Renal cortex interstitium (tissue), 11 donors: ENCODE results near the gene IGFN1. TPM values are rescaled to one million over a fixed set of nuclear protein-coding genes. Genes with fewer than 3 reads are reported as not detected.

ENCODE experiments used
- DNase-seq, 11 donors: peaks; one replicate each; pipeline ENCODE4 v3.0.0-alpha.2; 2013; ENCODE audit warnings: low read depth in 9 of 11, low spot score in 4 of 11; ENCODE audit errors: extremely low read depth in 1 of 11
- polyA plus RNA-seq, 3 donors: library from polyadenylated mRNA; unstranded; fragments of 120-200 nt; gene quantifications; one replicate each; pipeline ENCODE4 v1.2.1, GENCODE V29; 2013; ENCODE audit not compliant: insufficient read length in 3 of 3

The IGFN1 gene
- polyA plus RNA-seq, 3 donors: 0.79 to 1.3 (median 1.0) TPM

GRCh38 chr1:201212461-201213055 lies 21.9 kb downstream of the IGFN1 start:
- no peak for DNase-seq

GRCh38 chr1:201213106-201213770 lies 22.6 kb downstream of the IGFN1 start:
- DNase-seq: no peak

GRCh38 chr1:201213926-201214325 lies 23.3 kb downstream of the IGFN1 start:
- DNase-seq: no peak

GRCh38 chr1:201214461-201214860 lies 23.8 kb downstream of the IGFN1 start:
- DNase-seq: no peak

- DNase-seq: no peak
Observed at GRCh38 chr1:201214886-201215285, 24.3 kb downstream of the IGFN1 start.

GRCh38 chr1:201215531-201216357 lies 25.1 kb downstream of the IGFN1 start:
- no peak for DNase-seq

- no peak for DNase-seq
Observed at GRCh38 chr1:201216395-201217085, 25.9 kb downstream of the IGFN1 start.

- DNase-seq: no peak
Observed at GRCh38 chr1:201217146-201217545, 26.5 kb downstream of the IGFN1 start.

GRCh38 chr1:201217851-201218250 lies 27.2 kb downstream of the IGFN1 start:
- DNase-seq: no peak

- DNase-seq: no peak
Observed at GRCh38 chr1:201218409-201218808, 27.8 kb downstream of the IGFN1 start.

GRCh38 chr1:201219481-201220387 lies 29.1 kb downstream of the IGFN1 start:
- no peak for DNase-seq

GRCh38 chr1:201220388-201220715 lies 29.7 kb downstream of the IGFN1 start:
- no peak for DNase-seq

GRCh38 chr1:201221201-201221846 lies 30.7 kb downstream of the IGFN1 start:
- no peak for DNase-seq

- DNase-seq: no peak
Observed at GRCh38 chr1:201222125-201222524, 31.5 kb downstream of the IGFN1 start.

GRCh38 chr1:201223852-201224665 lies 33.4 kb downstream of the IGFN1 start:
- no peak for DNase-seq

GRCh38 chr1:201224666-201225370 lies 34.2 kb downstream of the IGFN1 start:
- DNase-seq: no peak

- DNase-seq: peak in 2 of 11 donors; percentile 20 to 37
Observed at GRCh38 chr1:201226178-201226514, 35.5 kb downstream of the IGFN1 start.
